NCI-H2196 treated with DMSO at 0.1 percent for 48 hours (cell line): ENCODE results near the gene PLEKHA5.
"Not testable (repeated sequence)": the region's sequence is repeated elsewhere in the genome, so short reads cannot be mapped to it uniquely, and the experiment has no call there.

ENCODE experiments used
- DNase-seq: peaks from one replicate; lab custom pipeline; 2025; ENCODE audit not compliant: unreplicated experiment; lab: John Stamatoyannopoulos, UW

Gene PLEKHA5

DNA sequence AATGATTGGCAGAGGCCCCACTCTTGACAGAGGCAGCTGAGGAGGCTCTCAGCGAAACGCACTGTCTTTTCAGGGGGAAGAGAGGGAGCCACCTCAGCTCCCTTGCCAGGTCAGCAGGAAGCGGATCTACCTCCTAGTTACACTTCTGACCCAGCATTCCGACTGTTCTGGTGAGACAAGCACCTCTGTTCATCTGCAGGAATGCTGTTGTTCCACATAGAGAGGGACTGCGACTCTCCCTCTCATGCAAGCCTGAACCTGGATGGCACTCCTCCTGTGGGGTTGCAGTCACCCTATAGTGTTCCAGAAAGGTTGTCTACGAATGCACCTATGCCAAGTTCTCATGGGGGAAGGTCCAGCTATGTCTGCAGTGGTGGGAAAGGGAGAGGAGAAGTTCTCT is 272.7 kb downstream of the PLEKHA5 start:
- DNase-seq: no peak

GRCh38 chr12:19402743-19403431 is 273.4 kb downstream of the PLEKHA5 start:
- DNase-seq: peak; percentile 34

GRCh38 chr12:19404242-19404880 is 274.8 kb downstream of the PLEKHA5 start:
- no peak for DNase-seq

DNA sequence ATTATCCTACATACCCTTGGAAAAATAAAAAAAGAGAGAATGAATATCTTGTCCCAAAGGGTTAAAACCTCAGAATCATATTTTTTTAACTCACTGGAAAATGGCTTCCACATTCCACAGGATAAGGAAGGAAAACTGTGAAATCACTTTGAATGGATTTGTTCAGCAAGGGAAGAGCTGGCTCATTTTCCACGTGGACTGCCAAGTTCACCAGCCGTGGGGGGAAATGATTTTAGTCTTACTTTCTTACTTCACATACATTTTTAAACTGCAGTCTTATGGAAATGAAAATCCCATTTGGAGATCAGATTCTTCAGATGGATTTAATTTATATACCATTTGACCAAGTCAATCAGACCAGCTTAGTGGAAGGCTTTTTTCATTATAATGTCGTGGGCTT is 279.8 kb downstream of the PLEKHA5 start:
- DNase-seq: no peak

DNA sequence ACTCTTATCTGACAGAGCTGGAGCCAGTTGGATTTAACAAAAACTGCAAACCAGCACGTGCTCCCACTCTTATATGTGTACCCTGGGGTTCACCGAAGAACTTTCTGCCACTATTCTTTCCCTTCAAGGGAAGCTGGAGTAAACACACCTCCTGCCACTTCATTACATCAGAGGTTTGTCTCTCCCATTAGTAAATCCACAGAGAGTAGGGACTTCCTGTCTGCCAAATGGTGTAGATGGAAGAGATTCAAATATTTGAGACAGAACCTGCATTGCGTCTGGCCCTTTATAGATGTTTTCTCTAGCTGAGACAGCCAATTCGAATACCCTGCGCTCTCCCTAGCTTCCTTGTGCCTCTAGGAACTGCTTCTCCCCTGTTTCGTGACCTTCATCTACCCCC is 280.7 kb downstream of the PLEKHA5 start:
- DNase-seq: no peak

DNA sequence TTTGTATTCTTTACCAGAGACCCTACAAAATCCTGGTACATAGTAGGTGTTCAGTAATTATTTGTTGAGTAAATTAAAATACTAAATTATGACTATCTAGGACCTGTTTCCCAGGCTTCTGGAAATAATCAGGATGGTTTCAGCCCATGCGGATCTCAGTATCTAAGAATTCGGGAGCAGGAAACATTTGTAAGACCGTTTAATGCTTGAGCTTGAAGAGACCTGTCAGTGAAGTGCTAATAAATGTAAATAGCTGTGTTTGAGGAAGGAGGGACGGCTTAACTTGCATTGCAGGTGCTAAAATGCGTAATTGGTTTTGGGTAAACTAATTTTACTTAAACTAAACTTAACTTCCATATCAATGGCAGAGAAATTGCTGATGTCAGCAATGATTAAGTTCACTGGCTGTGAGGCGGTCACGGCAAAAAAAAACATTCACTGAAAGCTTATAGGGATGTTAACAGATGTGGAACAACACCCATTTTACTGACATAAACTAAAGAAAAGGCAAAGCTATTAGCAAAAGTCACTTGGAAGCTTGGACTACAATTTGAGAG is 281.2 kb downstream of the PLEKHA5 start:
- DNase-seq: no peak

- DNase-seq: no peak
These were observed 282.0 kb downstream of the PLEKHA5 start for GRCh38 chr12:19411234-19412204.

DNA sequence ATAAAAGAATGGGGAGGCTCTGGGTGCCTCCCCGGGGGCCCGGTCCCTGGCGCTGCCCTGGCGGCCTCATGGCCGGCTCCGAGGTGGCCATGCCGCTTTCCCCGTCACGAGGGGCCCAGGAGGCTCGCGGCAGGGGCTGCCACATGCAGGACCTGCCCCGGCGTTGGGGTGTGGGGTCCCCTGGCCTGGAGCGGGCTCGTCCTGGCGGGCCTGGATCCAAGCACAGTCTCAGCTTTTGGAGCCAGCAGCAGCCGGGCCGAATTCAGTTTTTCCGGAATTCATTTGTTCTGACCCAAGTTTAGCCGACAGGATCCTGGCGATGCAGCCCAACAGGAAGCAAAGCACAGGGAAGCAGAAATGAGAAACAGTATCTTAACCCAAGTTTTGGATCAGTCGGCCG is 283.3 kb downstream of the PLEKHA5 start:
- DNase-seq: no peak

- not testable (repeated sequence) for DNase-seq
These were observed 284.0 kb downstream of the PLEKHA5 start for GRCh38 chr12:19413582-19413981.

- DNase-seq: no peak
These were observed 286.0 kb downstream of the PLEKHA5 start for GRCh38 chr12:19415563-19415962.

- DNase-seq: no peak
These were observed 289.6 kb downstream of the PLEKHA5 start for GRCh38 chr12:19419086-19419485.

DNA sequence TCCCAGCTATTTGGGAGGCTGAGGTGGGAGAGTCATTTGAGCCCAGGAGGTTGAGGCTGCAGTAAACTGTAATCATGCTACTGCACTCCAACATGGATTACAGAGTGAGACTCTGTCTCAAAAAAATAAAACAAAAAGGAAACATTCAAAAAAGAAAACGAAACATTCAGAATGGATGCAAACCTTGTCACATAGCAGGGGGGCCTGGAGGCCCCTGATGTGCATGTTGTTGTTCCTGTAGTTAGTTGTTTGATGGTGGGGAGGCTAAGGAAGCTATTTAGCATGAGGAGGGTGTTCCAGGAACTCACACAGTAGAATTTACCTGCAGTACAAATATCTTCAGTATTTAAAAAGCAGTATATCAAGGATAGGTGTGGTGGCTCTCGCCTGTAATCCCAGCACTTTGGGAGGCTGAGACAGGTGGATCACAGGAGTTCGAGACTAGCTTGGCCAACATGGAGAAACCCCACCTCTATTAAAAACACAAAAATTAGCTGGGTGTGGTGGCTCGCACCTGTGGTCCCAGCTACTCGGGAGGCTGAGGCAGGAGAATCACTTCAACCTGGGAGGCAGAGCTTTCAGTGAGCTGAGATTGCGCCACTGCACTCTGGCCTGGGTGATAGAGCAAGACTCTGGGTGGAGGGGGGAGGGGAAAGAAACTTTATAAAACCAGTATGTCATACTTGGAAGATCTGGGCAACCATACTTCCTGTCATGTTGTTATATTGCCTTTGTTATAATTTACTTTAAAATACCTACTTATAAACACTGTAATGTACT is 292.2 kb downstream of the PLEKHA5 start:
- no peak for DNase-seq

- no peak for DNase-seq
These were observed 293.8 kb downstream of the PLEKHA5 start for GRCh38 chr12:19423166-19423930.
